Measurements from ENCODE around the gene GUCD1. TPM values are rescaled to one million over a fixed set of nuclear protein-coding genes. Genes with fewer than 3 reads are reported as not detected.
A peak's percentile ranks its signal among the peaks of the same experiment; 100 is the strongest.

The GUCD1 gene
- total RNA-seq, 2 experiments from 2014 or later = 99.7 to 111 TPM

GRCh38 chr22:24550902-24551435 is 4.0 kb downstream of the GUCD1 start:
- H3K27me3 Mint-ChIP-seq = no peaks in the 10 kb centered on the region
- DNase-seq (no peak), ATAC-seq (no peak)
- no peaks in the 10 kb centered on the region for H3K9me3 Mint-ChIP-seq
- ChIA-PET POLR2A (interaction anchor here (0.7 kb wide), 1 partner anchor 118 kb away, joined by 3 read pairs; no protein-coding TSS in a partner anchor), CTCF (no interaction called here)
- peaks cover 26% of the 10 kb centered on the region for H3K36me3 Mint-ChIP-seq (ENCODE audit: low read depth)
- peak overlapping the region; percentile 13 for H3K27ac Mint-ChIP-seq
- intact Hi-C loops (cut with micrococcal nuclease) = no loop called here
- no peak overlapping the region for H3K4me3 Mint-ChIP-seq
- no peak for TF ChIP-seq CTCF (IDR thresholded peaks at IDR 0.05)
- peaks cover 19% of the 10 kb centered on the region for H3K4me1 Mint-ChIP-seq (ENCODE audit: low read depth)

GRCh38 chr22:24550028-24550901 is 4.7 kb downstream of the GUCD1 start:
- H3K36me3 Mint-ChIP-seq (ENCODE audit: low read depth) = peaks cover 24% of the 10 kb centered on the region
- no peak for ATAC-seq
- H3K27me3 Mint-ChIP-seq = no peaks in the 10 kb centered on the region
- H3K4me3 Mint-ChIP-seq = no peak overlapping the region
- ChIA-PET CTCF (interaction anchor here (1.3 kb wide), 1 partner anchor 24 kb away, joined by 3 read pairs; no protein-coding TSS in a partner anchor), POLR2A (interaction anchor here (0.7 to 1.3 kb wide), 3 partner anchors 19 to 119 kb away, joined by 3 to 5 read pairs (median 3); no protein-coding TSS in a partner anchor)
- H3K27ac Mint-ChIP-seq = peak overlapping the region; percentile 13
- H3K9me3 Mint-ChIP-seq = no peaks in the 10 kb centered on the region
- TF ChIP-seq CTCF (IDR thresholded peaks at IDR 0.05) = no peak
- H3K4me1 Mint-ChIP-seq (ENCODE audit: low read depth) = peaks cover 19% of the 10 kb centered on the region
- no peak for DNase-seq
- intact Hi-C loops (cut with micrococcal nuclease) = no loop called here

- H3K27ac Mint-ChIP-seq = no peak overlapping the region
- H3K4me3 Mint-ChIP-seq = no peak overlapping the region
- TF ChIP-seq CTCF (IDR thresholded peaks at IDR 0.05) = no peak
- intact Hi-C loops (cut with micrococcal nuclease) = no loop called here
- DNase-seq = no peak
- ATAC-seq = no peak
- peaks cover 17% of the 10 kb centered on the region for H3K36me3 Mint-ChIP-seq (ENCODE audit: low read depth)
- ChIA-PET CTCF (interaction anchor here (1.3 kb wide), 1 partner anchor 23 kb away, joined by 3 read pairs; no protein-coding TSS in a partner anchor), POLR2A (interaction anchor here (1.3 kb wide), 1 partner anchor 18 kb away, joined by 5 read pairs; no protein-coding TSS in a partner anchor)
- peaks cover 17% of the 10 kb centered on the region for H3K4me1 Mint-ChIP-seq (ENCODE audit: low read depth)
- no peaks in the 10 kb centered on the region for H3K9me3 Mint-ChIP-seq
- no peaks in the 10 kb centered on the region for H3K27me3 Mint-ChIP-seq
These were observed 6.1 kb downstream of the GUCD1 start for GRCh38 chr22:24548812-24549211.

GRCh38 chr22:24543679-24544243 is 11.2 kb downstream of the GUCD1 start:
- POLR2A ChIA-PET = interaction anchor here (0.6 to 1.9 kb wide), 3 partner anchors 10 to 17 kb away, joined by 3 to 5 read pairs (median 3); partner anchors contain the start of gene GUCD1
- Mint-ChIP-seq H3K4me1 (ENCODE audit: low read depth) (no peaks in the 10 kb centered on the region), H3K4me3 (no peak overlapping the region), H3K27ac (no peak overlapping the region), H3K36me3 (ENCODE audit: low read depth) (peaks cover 13% of the 10 kb centered on the region), H3K9me3 (no peaks in the 10 kb centered on the region), H3K27me3 (no peaks in the 10 kb centered on the region)
- CTCF ChIA-PET = interaction anchor here (1.0 kb wide), 1 partner anchor 18 kb away, joined by 3 read pairs; no protein-coding TSS in a partner anchor
- intact Hi-C loops (cut with micrococcal nuclease) = no loop called here
- ATAC-seq (no peak), DNase-seq (no peak)
- no peak for TF ChIP-seq CTCF (IDR thresholded peaks at IDR 0.05)

Data from activated CD8-positive, alpha-beta T cell treated with anti-CD3 and anti-CD28 coated beads for 36 hours (primary cell).